AG09309 (cell line): ENCODE measurements around the gene ALDH1A3.

Experiments used
- DNase-seq: peaks from one replicate; pipeline ENCODE4 v3.0.0-alpha.2; 2010; ENCODE audit warnings: low read depth
- H3K4me3 ChIP-seq: 2 replicates; pipeline ENCODE4 v1.5.1; 2011; ENCODE audit warnings: mild to moderate bottlenecking, low read depth, low read length, moderate library complexity; ENCODE audit not compliant: control insufficient read depth
- TF ChIP-seq, protein P1 (sequence below): IDR thresholded peaks from 2 replicates; pipeline ENCODE4 v1.5.1; 2011; ENCODE audit warnings: mild to moderate bottlenecking, low read depth, low read length, inconsistent platforms; ENCODE audit not compliant: insufficient read depth, control insufficient read depth; ENCODE audit errors: missing control alignments

The ALDH1A3 gene

GRCh38 chr15:100897221-100898151 is 17.9 kb downstream of the ALDH1A3 start:
- DNase-seq = no peak
- TF ChIP-seq, protein P1, sequence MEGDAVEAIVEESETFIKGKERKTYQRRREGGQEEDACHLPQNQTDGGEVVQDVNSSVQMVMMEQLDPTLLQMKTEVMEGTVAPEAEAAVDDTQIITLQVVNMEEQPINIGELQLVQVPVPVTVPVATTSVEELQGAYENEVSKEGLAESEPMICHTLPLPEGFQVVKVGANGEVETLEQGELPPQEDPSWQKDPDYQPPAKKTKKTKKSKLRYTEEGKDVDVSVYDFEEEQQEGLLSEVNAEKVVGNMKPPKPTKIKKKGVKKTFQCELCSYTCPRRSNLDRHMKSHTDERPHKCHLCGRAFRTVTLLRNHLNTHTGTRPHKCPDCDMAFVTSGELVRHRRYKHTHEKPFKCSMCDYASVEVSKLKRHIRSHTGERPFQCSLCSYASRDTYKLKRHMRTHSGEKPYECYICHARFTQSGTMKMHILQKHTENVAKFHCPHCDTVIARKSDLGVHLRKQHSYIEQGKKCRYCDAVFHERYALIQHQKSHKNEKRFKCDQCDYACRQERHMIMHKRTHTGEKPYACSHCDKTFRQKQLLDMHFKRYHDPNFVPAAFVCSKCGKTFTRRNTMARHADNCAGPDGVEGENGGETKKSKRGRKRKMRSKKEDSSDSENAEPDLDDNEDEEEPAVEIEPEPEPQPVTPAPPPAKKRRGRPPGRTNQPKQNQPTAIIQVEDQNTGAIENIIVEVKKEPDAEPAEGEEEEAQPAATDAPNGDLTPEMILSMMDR = no peak
- no peak overlapping the region for H3K4me3 ChIP-seq

DNA sequence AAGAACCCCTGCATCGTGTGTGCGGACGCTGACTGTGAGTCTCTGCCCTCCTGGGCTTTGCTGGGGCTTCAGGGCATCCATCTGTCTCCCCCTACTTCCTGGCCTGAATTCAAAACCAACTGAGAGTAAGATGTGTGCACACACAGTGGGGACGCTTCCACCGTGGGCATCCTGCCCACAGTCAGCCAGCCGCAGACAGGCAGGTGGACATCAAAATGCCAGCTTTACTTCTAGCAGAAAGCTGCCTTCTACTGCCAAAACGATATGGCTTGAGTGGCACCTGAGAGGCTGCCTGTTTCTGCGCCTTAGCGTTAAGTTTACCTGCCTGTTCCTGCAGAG is 18.5 kb downstream of the ALDH1A3 start:
- TF ChIP-seq, protein P1 = no peak
- DNase-seq = no peak
- no peak overlapping the region for H3K4me3 ChIP-seq

DNA sequence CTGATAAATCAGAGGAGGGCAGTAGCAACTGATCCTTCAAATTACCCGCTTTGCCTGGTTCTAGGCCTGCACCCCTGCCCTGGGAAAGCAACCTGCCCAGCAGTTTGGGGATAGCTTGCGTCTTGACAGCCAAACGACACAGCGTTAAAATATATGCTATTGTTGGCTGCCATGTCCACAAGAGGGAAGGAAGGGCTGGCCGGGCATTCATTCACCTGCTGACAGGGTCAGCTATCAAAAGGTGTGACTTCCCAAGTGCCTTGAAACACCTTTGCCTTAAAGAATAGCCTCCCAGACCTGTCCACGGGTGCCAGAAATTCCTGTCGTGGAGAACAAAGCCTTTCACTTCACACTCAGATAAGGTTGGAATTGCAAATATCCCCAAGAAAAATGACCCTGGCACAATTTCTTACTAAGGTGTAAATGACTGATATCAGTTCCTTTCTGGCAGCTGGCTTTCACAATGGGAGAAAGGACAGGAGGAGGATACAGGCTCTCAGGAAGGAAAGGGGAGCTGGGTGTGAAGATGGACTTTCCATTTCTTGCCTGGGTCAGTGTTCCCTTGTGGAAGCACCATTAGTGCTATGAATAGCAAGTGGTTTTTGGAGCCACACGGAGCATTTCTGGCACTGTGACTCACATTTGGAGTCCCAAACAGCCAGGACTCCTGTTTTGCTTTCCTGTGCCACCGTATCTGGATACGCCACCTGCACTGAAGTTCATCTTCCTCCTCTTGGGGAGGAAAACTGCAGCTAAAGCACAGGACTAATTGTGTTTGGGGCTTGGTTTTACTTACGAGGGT is 19.2 kb downstream of the ALDH1A3 start:
- H3K4me3 ChIP-seq = no peak overlapping the region
- TF ChIP-seq, protein P1 = no peak
- DNase-seq = no peak

DNA sequence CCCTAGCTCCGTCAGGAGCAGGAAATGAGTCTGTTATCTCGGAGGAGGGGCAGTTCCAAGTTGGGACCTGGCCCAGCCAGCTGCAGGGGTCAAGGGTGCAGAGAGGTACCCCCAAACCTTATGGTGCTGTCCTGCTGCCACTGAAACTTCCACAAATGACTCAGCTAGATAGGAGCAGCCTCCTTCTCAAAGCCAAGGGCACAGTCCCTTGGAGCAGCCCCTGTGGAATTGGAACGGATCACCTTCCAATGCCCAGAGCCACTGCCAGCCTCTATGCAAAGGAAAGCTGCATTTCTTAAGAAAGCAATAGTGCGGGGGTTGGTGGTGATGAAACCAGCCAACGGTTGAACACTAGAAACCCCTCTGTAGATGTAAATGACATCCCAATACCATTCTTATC is 20.0 kb downstream of the ALDH1A3 start:
- TF ChIP-seq, protein P1 = no peak

GRCh38 chr15:100900136-100900794 is 20.6 kb downstream of the ALDH1A3 start:
- no peak for DNase-seq
- TF ChIP-seq, protein P1 = no peak
- no peak overlapping the region for H3K4me3 ChIP-seq

More for the DNA sequence above, 20.0 kb downstream of the ALDH1A3 start:
- H3K4me3 ChIP-seq = no peak overlapping the region
- DNase-seq = no peak

- TF ChIP-seq, protein P1 = no peak
- DNase-seq = no peak
- H3K4me3 ChIP-seq = no peak overlapping the region
These were observed 21.2 kb downstream of the ALDH1A3 start for GRCh38 chr15:100900795-100901169.
